Measurements from ENCODE around the gene DCBLD2. TPM values are rescaled to one million over a fixed set of nuclear protein-coding genes. Genes with fewer than 3 reads are reported as not detected.

Gene DCBLD2
- total RNA-seq, 4 donors from 2014 or later = 46.0 to 74.3 (median 54.6) TPM

GRCh38 chr3:98782824-98783500 is 118.5 kb downstream of the DCBLD2 start:
- intact Hi-C loops (cut with DNase I) = loop anchor here (10.0 kb wide), 1 partner anchor 48 kb away; no protein-coding TSS in a partner anchor
- Histone ChIP-seq H3K4me1 (peaks cover 0 to 28% of the 10 kb centered on the region in 2 donors), H3K9me3 (no peaks in the 10 kb centered on the region), H3K27me3 (no peaks in the 10 kb centered on the region), H3K27ac (peak overlapping the region in 1 of 3 donors; percentile 30), H3K4me3 (replicated peaks in 1 of 3) (no peak overlapping the region), H3K36me3 (no peaks in the 10 kb centered on the region)
- 33 to 50% methylated on average over 8 of the region's 8 CpGs for WGBS, 2 donors
- peak; percentile 78 to 88 for DNase-seq
- TF ChIP-seq POLR2A (IDR thresholded peaks at IDR 0.05) = peak in 1 of 2 donors; percentile 44
- TF ChIP-seq CTCF (IDR thresholded peaks at IDR 0.05) = no peak

- no peak for TF ChIP-seq CTCF (IDR thresholded peaks at IDR 0.05)
- no peak for TF ChIP-seq POLR2A (IDR thresholded peaks at IDR 0.05)
- peaks cover 0 to 28% of the 10 kb centered on the region in 2 donors for H3K4me1 ChIP-seq
- no peaks in the 10 kb centered on the region for H3K36me3 ChIP-seq
- no peak overlapping the region for H3K27ac ChIP-seq
- no peak for DNase-seq
- intact Hi-C loops (cut with DNase I) = loop anchor here (10.0 kb wide), 1 partner anchor 46 kb away; no protein-coding TSS in a partner anchor
- no peaks in the 10 kb centered on the region for H3K27me3 ChIP-seq
- H3K4me3 ChIP-seq (replicated peaks in 1 of 3) = no peak overlapping the region
- 90 to 96% methylated on average over 2 of the region's 2 CpGs for WGBS, 2 donors
- no peaks in the 10 kb centered on the region for H3K9me3 ChIP-seq
Observed at GRCh38 chr3:98780343-98780742, 121.2 kb downstream of the DCBLD2 start.

- Histone ChIP-seq H3K4me1 (peaks cover 0 to 27% of the 10 kb centered on the region in 2 donors), H3K4me3 (replicated peaks in 1 of 3) (no peak overlapping the region), H3K9me3 (no peaks in the 10 kb centered on the region), H3K27me3 (no peaks in the 10 kb centered on the region), H3K36me3 (no peaks in the 10 kb centered on the region), H3K27ac (no peak overlapping the region)
- no peak for TF ChIP-seq POLR2A (IDR thresholded peaks at IDR 0.05)
- no peak for TF ChIP-seq CTCF (IDR thresholded peaks at IDR 0.05)
- no peak for DNase-seq
- WGBS, 2 donors = 87 to 90% methylated on average over 4 of the region's 4 CpGs
- intact Hi-C loops (cut with DNase I) = loop anchor here (10.0 kb wide), 1 partner anchor 45 kb away; no protein-coding TSS in a partner anchor
Observed at GRCh38 chr3:98779541-98780335, 121.8 kb downstream of the DCBLD2 start.

- 75 to 78% methylated on average over 5 of the region's 5 CpGs for WGBS, 2 donors
- peaks cover 0 to 19% of the 10 kb centered on the region in 2 donors for H3K4me1 ChIP-seq
- H3K27ac ChIP-seq = peak overlapping the region in 1 of 3 donors; percentile 30
- H3K9me3 ChIP-seq = no peaks in the 10 kb centered on the region
- TF ChIP-seq CTCF (IDR thresholded peaks at IDR 0.05) (no peak), POLR2A (IDR thresholded peaks at IDR 0.05) (no peak)
- no peaks in the 10 kb centered on the region for H3K36me3 ChIP-seq
- no peaks in the 10 kb centered on the region for H3K27me3 ChIP-seq
- no peak for DNase-seq
- intact Hi-C loops (cut with DNase I) = no loop called here
- H3K4me3 ChIP-seq (replicated peaks in 1 of 3) = no peak overlapping the region
Observed at GRCh38 chr3:98778852-98779413, 122.6 kb downstream of the DCBLD2 start.
